ENCODE measurements around the gene LMAN1L. TPM values are rescaled to one million over a fixed set of nuclear protein-coding genes. Genes with fewer than 3 reads are reported as not detected.
A peak's percentile ranks its signal among the peaks of the same experiment; 100 is the strongest.

The LMAN1L gene
- total RNA-seq, result not detected in 2 replicates
- long read RNA-seq, result 0 reads

DNA sequence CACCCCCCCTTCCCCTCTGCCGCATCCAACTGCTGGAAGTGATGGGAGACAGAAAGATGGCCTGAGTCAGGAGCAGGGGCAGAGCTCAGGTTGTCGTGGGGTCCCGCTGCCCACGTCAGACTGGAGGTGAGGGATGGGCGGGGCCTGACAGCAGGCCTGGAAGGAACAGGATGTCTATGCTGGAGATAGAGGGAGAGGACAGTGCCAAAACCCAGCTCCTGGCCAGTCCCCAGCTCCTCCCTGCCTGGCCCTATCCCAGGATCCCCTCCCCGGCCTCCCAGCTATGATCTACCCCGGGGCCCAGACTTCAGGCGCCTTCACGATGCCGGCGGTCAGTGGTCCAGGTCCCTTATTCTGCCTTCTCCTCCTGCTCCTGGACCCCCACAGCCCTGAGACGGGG lies at the start of gene LMAN1L:
Gene LMAN1L (plus strand): TSS at position 303 of the 400 bp plus-strand sequence. CDS start 20 bp downstream, at position 323.
- DNase-seq (ENCODE audit: extremely low spot score, unreplicated experiment), result no peak
- Mint-ChIP-seq H3K36me3 (ENCODE audit: unreplicated experiment) (no peaks in the 10 kb centered on the region), H3K27me3 (ENCODE audit: unreplicated experiment) (no peaks in the 10 kb centered on the region), H3K27ac (ENCODE audit: unreplicated experiment) (no peak within 1 kb of the TSS), H3K4me3 (ENCODE audit: unreplicated experiment) (no peak within 1 kb of the TSS), H3K4me1 (ENCODE audit: unreplicated experiment) (peaks cover 26% of the 10 kb centered on the region), H3K9me3 (ENCODE audit: unreplicated experiment) (no peaks in the 10 kb centered on the region)
- TF ChIP-seq, protein P1, sequence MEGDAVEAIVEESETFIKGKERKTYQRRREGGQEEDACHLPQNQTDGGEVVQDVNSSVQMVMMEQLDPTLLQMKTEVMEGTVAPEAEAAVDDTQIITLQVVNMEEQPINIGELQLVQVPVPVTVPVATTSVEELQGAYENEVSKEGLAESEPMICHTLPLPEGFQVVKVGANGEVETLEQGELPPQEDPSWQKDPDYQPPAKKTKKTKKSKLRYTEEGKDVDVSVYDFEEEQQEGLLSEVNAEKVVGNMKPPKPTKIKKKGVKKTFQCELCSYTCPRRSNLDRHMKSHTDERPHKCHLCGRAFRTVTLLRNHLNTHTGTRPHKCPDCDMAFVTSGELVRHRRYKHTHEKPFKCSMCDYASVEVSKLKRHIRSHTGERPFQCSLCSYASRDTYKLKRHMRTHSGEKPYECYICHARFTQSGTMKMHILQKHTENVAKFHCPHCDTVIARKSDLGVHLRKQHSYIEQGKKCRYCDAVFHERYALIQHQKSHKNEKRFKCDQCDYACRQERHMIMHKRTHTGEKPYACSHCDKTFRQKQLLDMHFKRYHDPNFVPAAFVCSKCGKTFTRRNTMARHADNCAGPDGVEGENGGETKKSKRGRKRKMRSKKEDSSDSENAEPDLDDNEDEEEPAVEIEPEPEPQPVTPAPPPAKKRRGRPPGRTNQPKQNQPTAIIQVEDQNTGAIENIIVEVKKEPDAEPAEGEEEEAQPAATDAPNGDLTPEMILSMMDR (IDR thresholded peaks at IDR 0.05), result no peak

DNA sequence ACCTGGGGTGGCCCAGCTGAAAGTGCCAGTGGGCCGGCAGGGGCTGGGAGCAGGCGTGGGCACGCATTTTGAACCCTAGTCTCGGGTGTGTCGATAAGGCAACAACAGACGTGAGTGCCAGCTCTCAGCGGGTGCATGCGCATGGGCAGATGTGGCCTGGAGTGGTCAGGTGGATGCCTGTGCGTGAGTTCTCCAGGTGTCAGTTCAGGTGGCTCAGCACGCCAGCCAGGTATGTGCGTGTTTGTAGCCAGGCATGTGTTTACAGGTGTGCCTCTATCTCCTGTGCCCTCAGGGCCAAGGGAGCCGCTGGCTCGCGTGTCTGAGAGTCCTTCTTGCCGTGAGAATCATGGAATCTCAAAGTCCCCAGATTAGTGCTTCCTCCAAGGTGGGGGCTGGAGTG lies 49.2 kb upstream of the LMAN1L start:
- Mint-ChIP-seq H3K4me3 (ENCODE audit: unreplicated experiment) (no peak overlapping the region), H3K9me3 (ENCODE audit: unreplicated experiment) (no peaks in the 10 kb centered on the region), H3K27me3 (ENCODE audit: unreplicated experiment) (peaks cover 12% of the 10 kb centered on the region), H3K27ac (ENCODE audit: unreplicated experiment) (no peak overlapping the region), H3K36me3 (ENCODE audit: unreplicated experiment) (no peaks in the 10 kb centered on the region), H3K4me1 (ENCODE audit: unreplicated experiment) (no peaks in the 10 kb centered on the region)
- TF ChIP-seq, protein P1 (IDR thresholded peaks at IDR 0.05), result no peak
- no peak for DNase-seq (ENCODE audit: extremely low spot score, unreplicated experiment)

GRCh38 chr15:74767167-74768098 lies 45.2 kb upstream of the LMAN1L start:
- H3K4me1 Mint-ChIP-seq (ENCODE audit: unreplicated experiment), result peaks cover 6% of the 10 kb centered on the region
- H3K4me3 Mint-ChIP-seq (ENCODE audit: unreplicated experiment), result no peak overlapping the region
- H3K27me3 Mint-ChIP-seq (ENCODE audit: unreplicated experiment), result peaks cover 10% of the 10 kb centered on the region
- H3K9me3 Mint-ChIP-seq (ENCODE audit: unreplicated experiment), result no peaks in the 10 kb centered on the region
- no peaks in the 10 kb centered on the region for H3K36me3 Mint-ChIP-seq (ENCODE audit: unreplicated experiment)
- DNase-seq (ENCODE audit: extremely low spot score, unreplicated experiment), result no peak
- no peak overlapping the region for H3K27ac Mint-ChIP-seq (ENCODE audit: unreplicated experiment)
- TF ChIP-seq, protein P1 (IDR thresholded peaks at IDR 0.05), result no peak

- Mint-ChIP-seq H3K9me3 (ENCODE audit: unreplicated experiment) (no peaks in the 10 kb centered on the region), H3K4me3 (ENCODE audit: unreplicated experiment) (peak overlapping the region; percentile 35), H3K27ac (ENCODE audit: unreplicated experiment) (no peak overlapping the region), H3K27me3 (ENCODE audit: unreplicated experiment) (peaks cover 10% of the 10 kb centered on the region), H3K36me3 (ENCODE audit: unreplicated experiment) (no peaks in the 10 kb centered on the region), H3K4me1 (ENCODE audit: unreplicated experiment) (peaks cover 6% of the 10 kb centered on the region)
- TF ChIP-seq, protein P1 (IDR thresholded peaks at IDR 0.05), result no peak
- DNase-seq (ENCODE audit: extremely low spot score, unreplicated experiment), result no peak
Observed at GRCh38 chr15:74768099-74768770, 44.4 kb upstream of the LMAN1L start.
